Fibroblast of lung (primary cell): ENCODE results near the gene ARL4D.

ENCODE experiments used
- EZH2 ChIP-seq: IDR thresholded peaks from 2 replicates; pipeline ENCODE4 v1.5.1; 2012; ENCODE audit warnings: low read length, control low read depth, mild to moderate bottlenecking; ENCODE audit errors: missing control alignments
- TF ChIP-seq, protein P1 (sequence below), 2 donors: IDR thresholded peaks in 1 of 2; conservative IDR thresholded peaks in 1 of 2; 1 replicate in 1 of 2; 2 replicates in 1 of 2; pipeline ENCODE4 v1.5.1; 2011 to 2012; ENCODE audit warnings: low read length in 2 of 2, control low read depth in 1 of 2, inconsistent platforms in 1 of 2, low read depth in 1 of 2, mild to moderate bottlenecking in 1 of 2

DNA sequence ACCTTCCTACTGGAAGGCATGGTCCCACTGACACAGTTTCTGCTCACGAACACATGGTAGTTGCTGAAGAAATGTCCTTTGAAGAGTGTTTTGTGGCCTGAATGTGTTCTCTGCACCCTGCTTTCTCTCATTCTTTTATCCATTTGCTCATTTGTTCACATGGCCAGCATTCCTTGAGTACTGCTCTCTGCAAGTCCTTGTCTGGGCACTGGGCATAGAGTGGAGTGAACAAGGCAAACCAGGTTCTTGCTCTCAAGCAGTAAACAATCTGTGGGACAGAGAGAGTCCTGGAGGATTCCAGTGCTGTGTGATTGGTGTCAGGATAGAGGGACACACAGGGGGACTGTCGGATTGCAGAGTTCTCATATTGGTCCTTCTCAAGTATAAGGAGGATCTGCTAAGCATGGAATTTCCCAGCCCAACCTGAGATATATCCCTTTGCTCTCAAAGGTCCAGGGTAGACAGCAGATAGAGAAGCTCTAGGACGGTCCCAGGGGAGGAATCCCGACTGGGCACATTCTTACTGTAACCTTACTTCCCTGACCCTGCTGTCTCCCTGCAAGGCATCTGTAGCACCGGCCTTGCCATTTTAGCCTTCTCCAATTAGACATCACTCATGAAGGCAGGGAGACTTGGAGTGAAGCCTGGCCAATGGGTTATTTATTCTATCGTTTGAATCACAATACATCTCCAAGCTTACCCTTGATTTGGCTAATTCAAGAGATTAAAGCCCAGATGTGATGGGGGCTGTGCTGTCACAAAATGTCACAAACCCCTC is 32.3 kb downstream of the ARL4D start:
- no peak for TF ChIP-seq EZH2
- TF ChIP-seq, protein P1, sequence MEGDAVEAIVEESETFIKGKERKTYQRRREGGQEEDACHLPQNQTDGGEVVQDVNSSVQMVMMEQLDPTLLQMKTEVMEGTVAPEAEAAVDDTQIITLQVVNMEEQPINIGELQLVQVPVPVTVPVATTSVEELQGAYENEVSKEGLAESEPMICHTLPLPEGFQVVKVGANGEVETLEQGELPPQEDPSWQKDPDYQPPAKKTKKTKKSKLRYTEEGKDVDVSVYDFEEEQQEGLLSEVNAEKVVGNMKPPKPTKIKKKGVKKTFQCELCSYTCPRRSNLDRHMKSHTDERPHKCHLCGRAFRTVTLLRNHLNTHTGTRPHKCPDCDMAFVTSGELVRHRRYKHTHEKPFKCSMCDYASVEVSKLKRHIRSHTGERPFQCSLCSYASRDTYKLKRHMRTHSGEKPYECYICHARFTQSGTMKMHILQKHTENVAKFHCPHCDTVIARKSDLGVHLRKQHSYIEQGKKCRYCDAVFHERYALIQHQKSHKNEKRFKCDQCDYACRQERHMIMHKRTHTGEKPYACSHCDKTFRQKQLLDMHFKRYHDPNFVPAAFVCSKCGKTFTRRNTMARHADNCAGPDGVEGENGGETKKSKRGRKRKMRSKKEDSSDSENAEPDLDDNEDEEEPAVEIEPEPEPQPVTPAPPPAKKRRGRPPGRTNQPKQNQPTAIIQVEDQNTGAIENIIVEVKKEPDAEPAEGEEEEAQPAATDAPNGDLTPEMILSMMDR (conservative IDR thresholded peaks at IDR 0.05 in 1 of 2, IDR thresholded peaks at IDR 0.05 in 1 of 2; ENCODE audit: low read depth in 1 of 2, low read length in 2 of 2): no peak
